Neural progenitor cell (in vitro differentiated cells): ENCODE data around the gene IFT122. TPM values are rescaled to one million over a fixed set of nuclear protein-coding genes. Genes with fewer than 3 reads are reported as not detected.

Experiments
- DNase-seq: peaks from one replicate; pipeline ENCODE4 v3.0.0-alpha.2; 2016; ENCODE audit warnings: low spot score
- H2AFZ ChIP-seq: fragments of 200-600 bp; sonication (generic); replicated peaks from 2 replicates; pipeline ENCODE4 v1.6.1; 2016; ENCODE audit warnings: antibody characterized with exemption
- H3F3A ChIP-seq: fragments of 200-600 bp; sonication (generic); 2 replicates; pipeline ENCODE4 v1.6.1; 2016; ENCODE audit warnings: antibody characterized with exemption, low read depth
- H3K27ac ChIP-seq: fragments of 200-600 bp; sonication (generic); 2 replicates; pipeline ENCODE4 v1.5.1; 2016; ENCODE audit warnings: mild to moderate bottlenecking
- H3K27me3 ChIP-seq: fragments of 200-600 bp; sonication (generic); 2 replicates; pipeline ENCODE4 v1.6.1; 2016; ENCODE audit warnings: mild to moderate bottlenecking, moderate library complexity
- H3K36me3 ChIP-seq: fragments of 200-600 bp; sonication (generic); 2 replicates; pipeline ENCODE4 v1.5.1; 2016
- H3K4me1 ChIP-seq: fragments of 200-600 bp; sonication (generic); 2 replicates; pipeline ENCODE4 v1.6.1; 2016; ENCODE audit warnings: mixed run types
- H3K4me2 ChIP-seq: fragments of 200-600 bp; sonication (generic); 2 replicates; pipeline ENCODE4 v1.6.1; 2016
- H3K4me3 ChIP-seq: fragments of 200-600 bp; sonication (generic); 2 replicates; pipeline ENCODE4 v1.5.1; 2016
- H3K79me2 ChIP-seq: fragments of 200-600 bp; sonication (generic); 2 replicates; pipeline ENCODE4 v1.6.1; 2016; ENCODE audit warnings: low read depth
- H3K9ac ChIP-seq: fragments of 200-600 bp; sonication (generic); 2 replicates; pipeline ENCODE4 v1.6.1; 2016
- H3K9me3 ChIP-seq: fragments of 200-600 bp; sonication (generic); 2 replicates; pipeline ENCODE4 v1.5.1; 2016; ENCODE audit warnings: low read depth
- H4K20me1 ChIP-seq: fragments of 200-600 bp; sonication (generic); 2 replicates; pipeline ENCODE4 v1.6.1; 2016; ENCODE audit warnings: low read depth
- H3K27ac Mint-ChIP-seq: 3 replicates; pipeline ENCODE4 v1.8.0; 2021; ENCODE audit warnings: mixed read lengths
- H3K27me3 Mint-ChIP-seq: 2 replicates; pipeline ENCODE4 v1.8.0; 2022; ENCODE audit warnings: low read depth, mild to moderate bottlenecking, inconsistent platforms, moderate library complexity, mixed read lengths; ENCODE audit not compliant: insufficient read depth
- H3K36me3 Mint-ChIP-seq: 3 replicates; pipeline ENCODE4 v1.8.0; 2021; ENCODE audit warnings: mixed read lengths
- H3K4me1 Mint-ChIP-seq: 3 replicates; pipeline ENCODE4 v1.8.0; 2021; ENCODE audit warnings: mixed read lengths
- H3K4me3 Mint-ChIP-seq: 3 replicates; pipeline ENCODE4 v1.8.0; 2021; ENCODE audit warnings: mild to moderate bottlenecking, moderate library complexity, mixed read lengths
- H3K9me3 Mint-ChIP-seq: 3 replicates; pipeline ENCODE4 v1.8.0; 2020; ENCODE audit warnings: mixed read lengths
- EZH2 ChIP-seq: fragments of 200-600 bp; sonication (generic); IDR thresholded peaks from 2 replicates; pipeline ENCODE4 v1.6.1; 2017; ENCODE audit warnings: antibody characterized with exemption, mild to moderate bottlenecking, moderate library complexity
- EZH2phosphoT487 ChIP-seq: fragments of 200-600 bp; sonication (generic); IDR thresholded peaks from 2 replicates; pipeline ENCODE4 v1.6.1; 2017; ENCODE audit warnings: antibody characterized with exemption
- total RNA-seq: library from RNA; depleted of rRNA; stranded (reverse); fragments of >200 nt; gene quantifications from 2 replicates; pipeline ENCODE4 v1.2.3, GENCODE V29; 2015; ENCODE audit warnings: low replicate concordance
- TF ChIP-seq, protein P1 (sequence below): fragments of 200-600 bp; sonication (generic); IDR thresholded peaks from 2 replicates; pipeline ENCODE4 v1.5.1; 2017; ENCODE audit warnings: antibody characterized with exemption, mild to moderate bottlenecking

IFT122 gene
- total RNA-seq, 1 donor from 2014 or later: 48.0 TPM

- no peaks in the 10 kb centered on the region for H3K79me2 ChIP-seq
- peaks cover 12% of the 10 kb centered on the region for H3K27me3 Mint-ChIP-seq
- no peak for TF ChIP-seq EZH2phosphoT487
- TF ChIP-seq, protein P1, sequence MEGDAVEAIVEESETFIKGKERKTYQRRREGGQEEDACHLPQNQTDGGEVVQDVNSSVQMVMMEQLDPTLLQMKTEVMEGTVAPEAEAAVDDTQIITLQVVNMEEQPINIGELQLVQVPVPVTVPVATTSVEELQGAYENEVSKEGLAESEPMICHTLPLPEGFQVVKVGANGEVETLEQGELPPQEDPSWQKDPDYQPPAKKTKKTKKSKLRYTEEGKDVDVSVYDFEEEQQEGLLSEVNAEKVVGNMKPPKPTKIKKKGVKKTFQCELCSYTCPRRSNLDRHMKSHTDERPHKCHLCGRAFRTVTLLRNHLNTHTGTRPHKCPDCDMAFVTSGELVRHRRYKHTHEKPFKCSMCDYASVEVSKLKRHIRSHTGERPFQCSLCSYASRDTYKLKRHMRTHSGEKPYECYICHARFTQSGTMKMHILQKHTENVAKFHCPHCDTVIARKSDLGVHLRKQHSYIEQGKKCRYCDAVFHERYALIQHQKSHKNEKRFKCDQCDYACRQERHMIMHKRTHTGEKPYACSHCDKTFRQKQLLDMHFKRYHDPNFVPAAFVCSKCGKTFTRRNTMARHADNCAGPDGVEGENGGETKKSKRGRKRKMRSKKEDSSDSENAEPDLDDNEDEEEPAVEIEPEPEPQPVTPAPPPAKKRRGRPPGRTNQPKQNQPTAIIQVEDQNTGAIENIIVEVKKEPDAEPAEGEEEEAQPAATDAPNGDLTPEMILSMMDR: no peak
- no peak for TF ChIP-seq EZH2
- no peaks in the 10 kb centered on the region for H4K20me1 ChIP-seq
- H3K27me3 ChIP-seq: no peaks in the 10 kb centered on the region
- H3K4me1 ChIP-seq: peaks cover 18% of the 10 kb centered on the region
- H3K4me3 Mint-ChIP-seq: peak overlapping the region; percentile 41
- no peak overlapping the region for H2AFZ ChIP-seq
- no peaks in the 10 kb centered on the region for H3K36me3 ChIP-seq
- no peak overlapping the region for H3K4me3 ChIP-seq
- no peaks in the 10 kb centered on the region for H3K9me3 ChIP-seq
- H3K27ac Mint-ChIP-seq: peak overlapping the region; percentile 78
- DNase-seq: no peak
- H3K4me2 ChIP-seq: no peak overlapping the region
- H3F3A ChIP-seq: no peaks in the 10 kb centered on the region
- peaks cover 31% of the 10 kb centered on the region for H3K4me1 Mint-ChIP-seq
- H3K36me3 Mint-ChIP-seq: no peaks in the 10 kb centered on the region
- peaks cover 2% of the 10 kb centered on the region for H3K9me3 Mint-ChIP-seq
- no peak overlapping the region for H3K27ac ChIP-seq
- H3K9ac ChIP-seq: no peak overlapping the region
Measured at GRCh38 chr3:129531699-129532098, 91.7 kb downstream of the IFT122 start.

GRCh38 chr3:129532261-129532660 lies 92.2 kb downstream of the IFT122 start:
- Histone ChIP-seq H3K4me1 (peaks cover 14% of the 10 kb centered on the region), H3K4me2 (no peak overlapping the region), H3K4me3 (no peak overlapping the region), H3K36me3 (no peaks in the 10 kb centered on the region), H3K27ac (no peak overlapping the region), H3K9me3 (no peaks in the 10 kb centered on the region), H3K27me3 (no peaks in the 10 kb centered on the region), H3K9ac (no peak overlapping the region), H2AFZ (no peak overlapping the region), H3K79me2 (no peaks in the 10 kb centered on the region), H3F3A (no peaks in the 10 kb centered on the region), H4K20me1 (no peaks in the 10 kb centered on the region)
- TF ChIP-seq EZH2 (no peak), EZH2phosphoT487 (no peak)
- Mint-ChIP-seq H3K27ac (peak overlapping the region; percentile 46), H3K36me3 (no peaks in the 10 kb centered on the region), H3K9me3 (peaks cover 2% of the 10 kb centered on the region), H3K4me3 (no peak overlapping the region), H3K27me3 (peaks cover 9% of the 10 kb centered on the region), H3K4me1 (peaks cover 26% of the 10 kb centered on the region)
- DNase-seq: no peak

DNA sequence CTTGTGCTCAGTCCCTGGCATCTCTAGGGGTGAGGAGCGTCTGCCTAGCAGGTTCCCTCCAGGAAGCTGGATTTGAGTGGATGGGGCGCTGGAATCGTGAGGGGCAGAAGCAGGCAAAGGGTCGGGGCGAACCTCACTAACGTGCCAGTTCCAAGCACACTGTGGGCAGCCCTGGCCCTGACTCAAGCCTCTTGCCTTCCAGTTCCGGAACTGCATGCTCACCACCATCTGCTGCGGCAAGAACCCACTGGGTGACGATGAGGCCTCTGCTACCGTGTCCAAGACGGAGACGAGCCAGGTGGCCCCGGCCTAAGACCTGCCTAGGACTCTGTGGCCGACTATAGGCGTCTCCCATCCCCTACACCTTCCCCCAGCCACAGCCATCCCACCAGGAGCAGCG lies 93.4 kb downstream of the IFT122 start:
- H3K27ac Mint-ChIP-seq: no peak overlapping the region
- H3K36me3 ChIP-seq: no peaks in the 10 kb centered on the region
- H3K79me2 ChIP-seq: no peaks in the 10 kb centered on the region
- H3K9me3 Mint-ChIP-seq: peaks cover 2% of the 10 kb centered on the region
- peaks cover 26% of the 10 kb centered on the region for H3K4me1 Mint-ChIP-seq
- no peaks in the 10 kb centered on the region for H3K36me3 Mint-ChIP-seq
- peaks cover 12% of the 10 kb centered on the region for H3K27me3 Mint-ChIP-seq
- no peaks in the 10 kb centered on the region for H3K9me3 ChIP-seq
- DNase-seq: no peak
- no peaks in the 10 kb centered on the region for H4K20me1 ChIP-seq
- H3F3A ChIP-seq: no peaks in the 10 kb centered on the region
- peaks cover 14% of the 10 kb centered on the region for H3K4me1 ChIP-seq
- H3K27ac ChIP-seq: no peak overlapping the region
- no peak overlapping the region for H3K4me3 ChIP-seq
- H3K4me2 ChIP-seq: no peak overlapping the region
- no peak for TF ChIP-seq EZH2
- TF ChIP-seq EZH2phosphoT487: no peak
- TF ChIP-seq, protein P1: no peak
- no peak overlapping the region for H3K4me3 Mint-ChIP-seq
- no peak overlapping the region for H2AFZ ChIP-seq
- H3K27me3 ChIP-seq: no peaks in the 10 kb centered on the region
- H3K9ac ChIP-seq: no peak overlapping the region

GRCh38 chr3:129534428-129535027 lies 94.5 kb downstream of the IFT122 start:
- Histone ChIP-seq H2AFZ (no peak overlapping the region), H3F3A (no peaks in the 10 kb centered on the region), H3K36me3 (no peaks in the 10 kb centered on the region), H3K79me2 (no peaks in the 10 kb centered on the region), H3K4me3 (no peak overlapping the region), H4K20me1 (no peaks in the 10 kb centered on the region), H3K4me2 (no peak overlapping the region), H3K27ac (no peak overlapping the region), H3K27me3 (no peaks in the 10 kb centered on the region), H3K9ac (no peak overlapping the region), H3K4me1 (peaks cover 14% of the 10 kb centered on the region), H3K9me3 (no peaks in the 10 kb centered on the region)
- H3K27ac Mint-ChIP-seq: peak overlapping the region; percentile 44
- TF ChIP-seq, protein P1: no peak
- no peak for TF ChIP-seq EZH2
- TF ChIP-seq EZH2phosphoT487: no peak
- peaks cover 2% of the 10 kb centered on the region for H3K9me3 Mint-ChIP-seq
- no peaks in the 10 kb centered on the region for H3K36me3 Mint-ChIP-seq
- H3K4me1 Mint-ChIP-seq: peaks cover 33% of the 10 kb centered on the region
- no peak overlapping the region for H3K4me3 Mint-ChIP-seq
- DNase-seq: no peak
- H3K27me3 Mint-ChIP-seq: peaks cover 12% of the 10 kb centered on the region
